IMR-90 (cell line): ENCODE measurements around the gene PIP5K1C. TPM values are rescaled to one million over a fixed set of nuclear protein-coding genes. Genes with fewer than 3 reads are reported as not detected.

Experiments used
- ATAC-seq: fragments of 200-7000 bp; cut with Tn5 transposase; 2 replicates; pipeline ENCODE4 v1.9.1; 2020; ENCODE audit warnings: low read depth, mild to moderate bottlenecking, moderate library complexity
- BruUV-seq: library from RNA; stranded (reverse); fragments of 400-500 nt; replicated peaks from 2 replicates; lab custom pipeline; 2021; lab: Mats Ljungman, UMichigan
- CTCF ChIA-PET: fragments of 300-600 bp; formaldehyde crosslinking; extraction: SDS; loops from one replicate; lab custom pipeline; 2021; ENCODE audit warnings: antibody characterized with exemption; lab: Yijun Ruan, JAX
- POLR2A ChIA-PET: fragments of 300-600 bp; sonication (Branson Sonifier 250); formaldehyde crosslinking; loops from one replicate; lab custom pipeline; 2022; ENCODE audit warnings: antibody characterized with exemption; ENCODE audit not compliant: unreplicated experiment; lab: Charles Lee
- DNase-seq: peaks from one replicate; pipeline ENCODE4 v3.0.0; 2013
- H2AFZ ChIP-seq: replicated peaks from 2 replicates; pipeline ENCODE3; 2013; ENCODE audit warnings: low read length, mild to moderate bottlenecking; ENCODE audit not compliant: poor library complexity
- H2AK5ac ChIP-seq: 2 replicates; pipeline ENCODE4 v1.6.1; 2013; ENCODE audit warnings: low read depth, low read length, inconsistent platforms
- H2AK9ac ChIP-seq: replicated peaks from 2 replicates; pipeline ENCODE3; 2013; ENCODE audit warnings: mild to moderate bottlenecking, low read depth, low read length, moderate library complexity; ENCODE audit not compliant: poor library complexity
- H2BK120ac ChIP-seq: 2 replicates; pipeline ENCODE4 v1.6.1; 2013; ENCODE audit warnings: low read depth, low read length, inconsistent platforms
- H2BK15ac ChIP-seq: 3 replicates; pipeline ENCODE4 v1.6.1; 2013; ENCODE audit warnings: low read depth, low read length, inconsistent platforms
- H2BK20ac ChIP-seq: 2 replicates; pipeline ENCODE4 v1.6.1; 2013; ENCODE audit warnings: low read depth, mild to moderate bottlenecking, inconsistent platforms, low read length, moderate library complexity
- H2BK5ac ChIP-seq: 2 replicates; pipeline ENCODE4 v1.6.1; 2013; ENCODE audit warnings: mild to moderate bottlenecking, low read depth, low read length, inconsistent platforms; ENCODE audit not compliant: poor library complexity, severe bottlenecking
- H3K14ac ChIP-seq: replicated peaks from 2 replicates; pipeline ENCODE4 v1.6.1; 2013; ENCODE audit warnings: low read depth, low read length, inconsistent platforms
- H3K18ac ChIP-seq: 2 replicates; pipeline ENCODE4 v1.6.1; 2013; ENCODE audit warnings: low read depth, low read length, control low read depth
- H3K23ac ChIP-seq: 2 replicates; pipeline ENCODE4 v1.6.1; 2013; ENCODE audit warnings: low read depth, low read length, inconsistent platforms
- H3K27ac ChIP-seq: 2 replicates; pipeline ENCODE4 v1.5.1; 2013; ENCODE audit warnings: mild to moderate bottlenecking, control low read depth, low read length; ENCODE audit not compliant: insufficient read depth
- H3K27me3 ChIP-seq: 2 replicates; pipeline ENCODE4 v1.6.1; 2013; ENCODE audit warnings: low read length; ENCODE audit not compliant: control insufficient read depth, insufficient read depth
- H3K36me3 ChIP-seq: 2 replicates; pipeline ENCODE4 v1.6.1; 2013; ENCODE audit warnings: low read length, mixed read lengths; ENCODE audit not compliant: control insufficient read depth, insufficient read depth
- H3K4ac ChIP-seq: 2 replicates; pipeline ENCODE4 v1.6.1; 2013; ENCODE audit warnings: low read depth, low read length, inconsistent platforms
- H3K4me1 ChIP-seq: 2 replicates; pipeline ENCODE4 v1.6.1; 2013; ENCODE audit warnings: low read length, mixed read lengths; ENCODE audit not compliant: control insufficient read depth, insufficient read depth
- H3K4me2 ChIP-seq: 2 replicates; pipeline ENCODE4 v1.6.1; 2013; ENCODE audit warnings: low read depth, mild to moderate bottlenecking, control low read depth, low read length, moderate library complexity
- H3K4me3 ChIP-seq: 2 replicates; pipeline ENCODE4 v1.5.1; 2013; ENCODE audit warnings: low read depth, mild to moderate bottlenecking, control low read depth, low read length, moderate library complexity; ENCODE audit not compliant: insufficient read depth
- H3K56ac ChIP-seq: 2 replicates; pipeline ENCODE4 v1.6.1; 2013; ENCODE audit warnings: low read length, inconsistent platforms; ENCODE audit not compliant: insufficient read depth; ENCODE audit errors: extremely low read depth
- H3K79me1 ChIP-seq, 2 experiments: 2 replicates each; pipeline ENCODE4 v1.6.1; 2013; ENCODE audit warnings: low read length in 2 of 2, inconsistent platforms in 1 of 2, low read depth in 1 of 2
- H3K9ac ChIP-seq: 2 replicates; pipeline ENCODE4 v1.6.1; 2013; ENCODE audit warnings: low read depth, low read length, control low read depth
- H3K9me1 ChIP-seq: 2 replicates; pipeline ENCODE4 v1.6.1; 2013; ENCODE audit warnings: low read length, inconsistent platforms; ENCODE audit not compliant: insufficient read depth
- H3K9me3 ChIP-seq: 2 replicates; pipeline ENCODE4 v1.6.1; 2013; ENCODE audit warnings: low read length; ENCODE audit not compliant: control insufficient read depth, insufficient read depth
- H4K20me1 ChIP-seq: 2 replicates; pipeline ENCODE4 v1.6.1; 2013; ENCODE audit warnings: low read length, inconsistent platforms; ENCODE audit not compliant: insufficient read depth
- H4K5ac ChIP-seq: 2 replicates; pipeline ENCODE4 v1.6.1; 2013; ENCODE audit warnings: mild to moderate bottlenecking, low read depth, low read length, control low read depth
- H4K8ac ChIP-seq, 2 experiments: 2 replicates each; pipeline ENCODE4 v1.6.1; 2013; ENCODE audit warnings: low read depth in 2 of 2, low read length in 2 of 2, control low read depth in 1 of 2, inconsistent platforms in 1 of 2
- H4K91ac ChIP-seq: 2 replicates; pipeline ENCODE4 v1.6.1; 2013; ENCODE audit warnings: low read depth, low read length, inconsistent platforms; ENCODE audit not compliant: insufficient read depth
- BHLHE40 ChIP-seq: fragments of 150-350 bp; IDR thresholded peaks from 2 replicates; pipeline ENCODE4 v1.6.1; 2016; ENCODE audit warnings: mild to moderate bottlenecking, low read depth, low read length
- POLR2A ChIP-seq: IDR thresholded peaks from 2 replicates; pipeline ENCODE4 v1.6.1; 2012; ENCODE audit warnings: mild to moderate bottlenecking, low read depth, low read length
- RCOR1 ChIP-seq: IDR thresholded peaks from 2 replicates; pipeline ENCODE4 v1.6.1; 2012; ENCODE audit warnings: mild to moderate bottlenecking, low read length, improper control_type of control experiment; ENCODE audit not compliant: insufficient replicate concordance
- USF2 ChIP-seq: fragments of 150-350 bp; IDR thresholded peaks from 2 replicates; pipeline ENCODE4 v1.6.1; 2017; ENCODE audit warnings: mild to moderate bottlenecking, antibody characterized with exemption, low read length, low read depth
- WGBS, 2 experiments: methylation state at CpG; one replicate each; pipeline versions ENCODE4 v1.1.5 to v1.1.7; 2013; ENCODE audit warnings: missing lambda C conversion rate in 2 of 2; ENCODE audit not compliant: insufficient read length in 1 of 2; ENCODE audit errors: extremely low coverage in 2 of 2; 5-methylcytosine and 5-hydroxymethylcytosine counted together
- dilution Hi-C: fragments of 300-500 bp; cut with HindIII; formaldehyde crosslinking; loops from one replicate; pipeline ENCODE4 v1.14.3; 2018; ENCODE audit warnings: low sequenced_read_pairs; ENCODE audit not compliant: unreplicated experiment
- in situ Hi-C: fragments of 300-500 bp; cut with MboI; formaldehyde crosslinking; loops from 3 replicates; pipeline ENCODE4 v1.14.3; 2019; ENCODE audit warnings: low sequenced_read_pairs, inconsistent platforms, mixed read lengths
- intact Hi-C: fragments of 100-400 bp; cut with micrococcal nuclease; formaldehyde crosslinking; loops from 2 replicates; pipeline ENCODE4 v1.10.0; 2022
- polyA plus RNA-seq, 3 experiments: library from polyadenylated mRNA; depleted of rRNA; stranded (reverse); fragments of >200 nt; gene quantifications; 2 replicates each; pipeline ENCODE4 v1.2.3, GENCODE V29; 2012; ENCODE audit warnings: low replicate concordance in 1 of 3
- total RNA-seq: library from RNA; depleted of rRNA; stranded (reverse); fragments of >200 nt; gene quantifications from 2 replicates; pipeline ENCODE4 v1.2.3, GENCODE V29; 2012

Gene PIP5K1C
- total and polyA plus RNA-seq, 2 of the 4 experiments (the other 2 are of a cell fraction) = 13.6 to 23.3 TPM

DNA sequence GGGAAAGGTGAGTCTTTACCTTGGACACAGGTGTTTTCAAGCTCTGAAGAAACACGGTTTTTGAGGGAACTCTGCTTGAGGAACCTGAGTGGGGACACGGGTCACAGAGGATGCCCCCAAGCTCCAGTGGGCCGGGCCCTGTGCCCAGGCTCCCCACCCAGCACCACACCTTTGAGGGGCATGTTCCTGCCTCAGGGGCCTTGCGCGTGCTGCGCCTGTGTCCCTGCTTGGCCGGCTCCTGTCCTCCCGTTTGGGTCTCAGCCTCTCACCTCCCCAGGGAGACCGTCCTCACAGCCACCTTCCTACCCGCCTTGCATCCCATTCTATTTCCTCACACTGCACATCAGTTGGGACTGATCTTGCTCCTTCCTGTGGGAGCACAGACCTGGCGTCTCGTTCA lies 21.1 kb downstream of the PIP5K1C start:
- peaks cover 14 to 75% of the 10 kb centered on the region in 2 experiments for H3K79me1 ChIP-seq
- H3K4me3 ChIP-seq = no peak overlapping the region
- H3K9me1 ChIP-seq = peaks cover 12% of the 10 kb centered on the region; the same call in 1 of the 2 replicates
- dilution Hi-C loops = no loop called here
- H4K20me1 ChIP-seq = peaks cover 61% of the 10 kb centered on the region
- H3K9me3 ChIP-seq = peaks cover under 1% of the 10 kb centered on the region
- H2AFZ ChIP-seq = no peak overlapping the region
- no peak overlapping the region for H3K18ac ChIP-seq
- H3K27me3 ChIP-seq = no peaks in the 10 kb centered on the region
- no peak overlapping the region for H3K56ac ChIP-seq
- H2BK120ac ChIP-seq = no peak overlapping the region
- 90% methylated on average over 7 of the region's 12 CpGs; no CpG with 5 or more reads in 1 of the 2 experiments for WGBS, 2 experiments
- ATAC-seq (no peak), DNase-seq (no peak)
- H3K23ac ChIP-seq = no peak overlapping the region
- no peak overlapping the region for H2BK20ac ChIP-seq
- H3K4me1 ChIP-seq = peaks cover 13% of the 10 kb centered on the region; the same call in 1 of the 2 replicates
- no peak for TF ChIP-seq RCOR1
- no peak for TF ChIP-seq BHLHE40
- TF ChIP-seq USF2 = no peak
- no peak for TF ChIP-seq POLR2A
- POLR2A ChIA-PET = no interaction called here
- no TSS peak for BruUV-seq
- H3K4me2 ChIP-seq = no peak overlapping the region
- CTCF ChIA-PET = no interaction called here
- intact Hi-C loops = no loop called here
- H2AK9ac ChIP-seq = no peak overlapping the region
- peaks cover 13% of the 10 kb centered on the region; the same call in 1 of the 2 replicates for H3K36me3 ChIP-seq
- H4K91ac ChIP-seq = no peak overlapping the region
- H4K5ac ChIP-seq = no peak overlapping the region
- H3K9ac ChIP-seq = no peak overlapping the region
- H2BK15ac ChIP-seq = no peak overlapping the region
- H2AK5ac ChIP-seq = no peak overlapping the region
- no peak overlapping the region for H4K8ac ChIP-seq
- no peak overlapping the region for H3K4ac ChIP-seq
- H2BK5ac ChIP-seq = no peak overlapping the region
- in situ Hi-C loops = no loop called here
- H3K27ac ChIP-seq = no peak overlapping the region
- no peak overlapping the region for H3K14ac ChIP-seq
